ENCODE measurements around the gene RERE.

- TF ChIP-seq POLR2A (IDR thresholded peaks at IDR 0.05) (no peak), CTCF (IDR thresholded peaks at IDR 0.05) (no peak)
These were observed 343.5 kb downstream of the RERE start for GRCh38 chr1:8473891-8474300.

All from uterus (tissue), 2 donors.